Right ventricle myocardium superior (tissue), 1 donor: ENCODE measurements around the gene EHD2. TPM values are rescaled to one million over a fixed set of nuclear protein-coding genes. Genes with fewer than 3 reads are reported as not detected.
A peak's percentile ranks its signal among the peaks of the same experiment; 100 is the strongest.
"Not testable (repeated sequence)": the region's sequence is repeated elsewhere in the genome, so short reads cannot be mapped to it uniquely, and the experiment has no call there.

Experiments
- ATAC-seq: fragments of 200-7000 bp; cut with Tn5 transposase; one replicate; pipeline ENCODE4 v1.9.1; 2020; ENCODE audit warnings: mild to moderate bottlenecking; ENCODE audit not compliant: poor library complexity
- DNase-seq: peaks from one replicate; pipeline ENCODE4 v3.0.0-alpha.2; 2020
- intact Hi-C: fragments of 100-400 bp; cut with DNase I; formaldehyde crosslinking; loops from one replicate; pipeline ENCODE4 v1.11.2; 2022
- long read RNA-seq: library from polyadenylated mRNA; unstranded; transcript quantifications from one replicate; pipeline ENCODE4 v2.0.0, GENCODE V29; 2021
- total RNA-seq: library from RNA; stranded (reverse); fragmentation: NEBNext Ultra II Directional; extraction: Animal tissue kit (Norgen Biotek cat#: 25700); gene quantifications from one replicate; pipeline ENCODE4 v1.2.1, GENCODE V29; 2021
- donor health status: DM: no; HTN: yes; CAD: no; lungs with severe emphysema.

Gene EHD2
- total RNA-seq, result 45.2 TPM
- long read RNA-seq, transcript EHD2-201 (6 exons, 3,585 nt), result major isoform, 32 of 126 reads
- long read RNA-seq, partial matches to known transcripts, result 91 of 126 reads
- long read RNA-seq, other reads (novel, unspliced or antisense), result 2 of 126 reads

DNA sequence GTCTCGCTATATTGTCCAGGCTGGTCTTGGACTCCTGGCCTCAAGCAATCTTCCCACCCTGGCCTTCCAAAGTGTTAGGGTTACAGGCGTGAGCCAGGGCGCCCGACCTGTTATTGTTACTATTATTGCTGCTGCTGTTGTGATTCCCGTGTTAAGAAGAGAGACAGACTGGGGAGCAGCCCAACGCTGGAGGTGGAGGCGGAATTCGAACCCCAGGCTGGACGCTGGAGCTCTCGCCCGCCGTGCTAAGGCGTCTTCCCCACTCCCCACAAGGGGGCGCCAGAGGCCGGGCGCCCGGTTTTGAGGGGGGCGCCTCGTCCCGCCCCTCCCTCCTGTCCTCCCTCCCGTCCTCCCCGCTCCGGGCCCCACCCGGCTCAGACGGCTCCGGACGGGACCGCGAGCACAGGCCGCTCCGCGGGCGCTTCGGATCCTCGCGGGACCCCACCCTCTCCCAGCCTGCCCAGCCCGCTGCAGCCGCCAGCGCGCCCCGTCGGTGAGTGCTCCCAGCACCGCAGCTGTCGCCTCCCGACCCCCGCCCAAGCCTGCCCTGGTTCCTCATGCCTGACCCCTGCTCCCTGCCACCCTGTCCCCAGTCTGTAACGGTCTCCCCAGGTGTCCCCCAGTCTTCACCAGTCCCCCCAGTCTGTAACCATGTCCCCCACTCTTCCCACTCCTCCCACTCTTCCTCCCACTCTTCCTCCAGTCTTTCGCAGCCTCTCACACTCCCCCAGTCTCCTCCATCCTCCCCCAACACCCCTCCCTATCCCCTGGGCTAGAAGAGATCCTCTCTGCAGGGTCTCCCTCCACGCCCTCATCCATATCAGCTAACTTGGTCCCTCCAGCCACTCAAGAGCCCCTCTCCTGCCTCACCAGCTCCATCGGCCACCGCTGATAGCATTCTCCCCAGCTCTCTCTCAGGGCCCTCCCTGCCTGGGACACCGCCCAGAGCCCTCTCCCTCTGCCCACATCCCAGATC, at the start of gene EHD2:
EHD2 (plus strand) TSS at position 377 of the 976 bp plus-strand sequence. CDS start 3,191 bp downstream, outside the sequence.
- ATAC-seq (peak; percentile 95), DNase-seq (peak; percentile 84)
- intact Hi-C loops, result no loop called here

DNA sequence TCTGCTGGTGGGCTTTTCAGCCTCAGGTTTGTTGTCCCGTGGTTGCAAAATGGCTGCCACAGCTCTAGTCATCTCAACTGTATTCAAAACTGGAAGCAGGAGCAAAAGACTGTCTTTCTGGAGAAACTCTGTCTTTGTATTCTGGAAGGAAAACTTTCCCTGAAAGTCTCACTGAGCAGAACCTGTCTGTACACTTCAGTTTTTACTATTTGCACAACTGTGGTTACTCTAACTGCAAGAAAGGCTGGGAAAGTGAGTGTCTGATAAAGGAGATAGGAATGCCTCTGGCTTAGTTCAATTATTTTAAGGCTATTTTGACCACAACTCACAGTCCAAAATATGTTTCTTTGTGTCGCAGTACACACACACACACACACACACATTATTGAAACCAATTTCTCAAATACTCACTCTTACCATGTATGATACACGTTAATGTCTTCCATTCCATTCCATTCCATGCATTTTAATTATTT, 49.7 kb upstream of the EHD2 start:
- ATAC-seq (no peak), DNase-seq (no peak)
- intact Hi-C loops, result loop anchor here (5.0 kb wide), 1 partner anchor 41 kb away; no protein-coding TSS in a partner anchor

DNA sequence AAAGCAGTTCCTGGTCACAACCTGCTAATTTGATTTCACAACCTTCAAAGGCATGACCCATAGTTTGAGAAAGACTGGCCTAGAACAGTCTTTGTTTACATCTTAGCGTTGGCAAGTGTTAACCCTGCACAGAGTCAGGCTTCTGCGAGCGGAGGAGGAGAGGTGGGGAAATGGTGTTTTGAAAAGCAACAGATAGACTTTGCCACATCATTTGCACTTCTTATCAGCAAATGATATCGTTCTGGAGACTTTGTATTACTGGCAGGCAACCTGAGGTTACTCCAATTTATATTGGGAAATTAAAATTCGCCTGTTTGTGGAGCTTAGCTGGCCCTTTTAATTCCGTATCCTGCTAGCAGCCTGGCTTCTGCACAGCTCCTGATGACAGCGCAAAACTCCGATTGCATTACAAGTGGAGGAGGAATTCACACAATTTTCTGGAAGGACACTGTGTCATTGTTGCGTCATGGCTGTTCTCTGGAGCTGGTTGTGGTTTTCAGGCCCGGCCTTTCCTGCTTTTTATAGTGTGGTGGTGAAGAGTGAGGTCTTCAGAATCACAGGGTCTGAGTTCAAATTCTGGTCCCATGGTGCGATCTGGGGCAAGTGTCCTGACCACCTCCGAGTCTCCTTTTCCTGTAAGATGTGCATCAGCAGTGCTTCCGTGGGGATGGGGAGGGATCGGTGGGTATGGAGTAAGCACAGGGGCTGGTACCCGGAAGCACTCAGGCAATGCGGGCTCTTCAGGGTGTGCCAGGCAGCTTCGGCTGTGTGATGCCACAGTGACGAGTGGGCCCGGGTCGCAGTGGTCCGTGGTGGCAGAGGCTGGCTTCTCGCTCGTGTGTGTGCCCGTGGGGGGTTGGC, 49.1 kb upstream of the EHD2 start:
- intact Hi-C loops, result loop anchor here (5.0 kb wide), 1 partner anchor 42 kb away; no protein-coding TSS in a partner anchor

DNA sequence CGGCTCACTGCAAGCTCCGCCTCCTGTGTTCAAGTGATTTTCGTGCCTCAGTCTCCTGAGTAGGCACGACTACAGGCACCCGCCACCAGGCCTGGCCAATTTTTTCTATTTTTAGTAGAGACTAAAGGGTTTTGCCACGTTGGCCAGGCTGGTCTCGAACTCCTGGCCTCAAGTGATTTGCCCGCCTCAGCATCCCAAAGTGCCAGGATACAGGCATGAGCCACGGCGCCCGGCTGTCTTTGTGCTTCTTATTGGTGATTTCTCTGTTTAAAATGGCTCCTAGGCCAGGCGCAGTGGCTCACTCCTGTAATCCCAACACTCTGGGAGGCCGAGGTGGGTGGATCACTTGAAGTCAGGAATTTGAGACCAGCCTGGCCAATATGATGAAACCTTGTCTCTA, 44.7 kb upstream of the EHD2 start:
- ATAC-seq, DNase-seq, intact Hi-C loops: not testable (repeated sequence)

More for the DNA sequence above, 49.1 kb upstream of the EHD2 start:
- DNase-seq (peak; percentile 78), ATAC-seq (peak; percentile 82)

DNA sequence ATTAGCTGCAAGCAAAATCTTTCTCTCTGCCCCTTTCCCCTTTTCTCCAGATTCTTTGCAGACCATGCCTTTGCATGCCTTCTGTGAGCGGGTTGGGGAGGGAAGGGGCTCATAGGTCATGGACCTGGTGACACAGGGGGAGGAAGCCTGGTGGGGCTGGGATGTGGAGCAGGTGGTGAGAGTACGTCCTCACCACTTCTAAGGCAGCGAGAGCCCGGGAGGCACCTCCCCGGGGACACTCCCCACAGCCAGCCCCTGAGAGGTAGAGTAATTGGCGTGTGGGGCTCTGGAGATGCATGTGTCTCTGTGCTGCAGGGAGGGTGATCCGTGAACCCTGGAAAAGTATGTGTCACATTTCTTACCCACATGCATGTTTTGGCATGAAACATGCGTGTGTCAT, 42.5 kb upstream of the EHD2 start:
- DNase-seq, result no peak
- no peak for ATAC-seq
- intact Hi-C loops, result no loop called here

- intact Hi-C loops, result no loop called here
- DNase-seq, result no peak
- ATAC-seq, result no peak
These were observed 41.7 kb upstream of the EHD2 start for GRCh38 chr19:47671499-47671898.

DNA sequence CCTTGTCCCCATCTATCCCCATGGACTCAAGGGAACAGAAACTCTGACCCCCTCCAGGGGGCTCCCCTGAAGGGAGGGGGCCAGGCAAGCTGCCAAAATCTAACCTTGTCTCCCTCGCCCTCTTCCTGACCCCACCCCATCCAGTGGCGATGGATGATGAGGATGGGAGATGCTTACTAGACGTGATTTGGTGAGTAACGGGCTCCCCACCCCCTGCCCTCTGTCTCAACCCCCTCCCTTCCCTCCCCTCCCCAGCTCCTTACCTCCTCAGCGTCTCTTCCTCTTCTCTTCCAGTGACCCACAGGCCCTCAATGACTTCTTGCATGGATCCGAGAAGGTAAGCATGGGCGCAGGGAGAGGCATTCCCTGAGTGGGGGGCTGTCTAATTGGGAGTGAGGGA, 39.8 kb upstream of the EHD2 start:
- intact Hi-C loops, result no loop called here
- no peak for ATAC-seq
- no peak for DNase-seq

- no peak for ATAC-seq
- intact Hi-C loops, result no loop called here
- no peak for DNase-seq
These were observed 38.7 kb upstream of the EHD2 start for GRCh38 chr19:47674548-47674947.

GRCh38 chr19:47675271-47675670, 38.0 kb upstream of the EHD2 start:
- ATAC-seq (no peak), DNase-seq (peak; percentile 17)

GRCh38 chr19:47675859-47676258, 37.4 kb upstream of the EHD2 start:
- ATAC-seq, result no peak
- intact Hi-C loops, result no loop called here
- DNase-seq, result no peak

More at GRCh38 chr19:47675271-47675670, 38.0 kb upstream of the EHD2 start:
- intact Hi-C loops, result no loop called here

GRCh38 chr19:47676811-47677210, 36.4 kb upstream of the EHD2 start:
- ATAC-seq (no peak), DNase-seq (no peak)
- intact Hi-C loops, result no loop called here

GRCh38 chr19:47679251-47679900, 33.8 kb upstream of the EHD2 start:
- ATAC-seq (no peak), DNase-seq (no peak)

DNA sequence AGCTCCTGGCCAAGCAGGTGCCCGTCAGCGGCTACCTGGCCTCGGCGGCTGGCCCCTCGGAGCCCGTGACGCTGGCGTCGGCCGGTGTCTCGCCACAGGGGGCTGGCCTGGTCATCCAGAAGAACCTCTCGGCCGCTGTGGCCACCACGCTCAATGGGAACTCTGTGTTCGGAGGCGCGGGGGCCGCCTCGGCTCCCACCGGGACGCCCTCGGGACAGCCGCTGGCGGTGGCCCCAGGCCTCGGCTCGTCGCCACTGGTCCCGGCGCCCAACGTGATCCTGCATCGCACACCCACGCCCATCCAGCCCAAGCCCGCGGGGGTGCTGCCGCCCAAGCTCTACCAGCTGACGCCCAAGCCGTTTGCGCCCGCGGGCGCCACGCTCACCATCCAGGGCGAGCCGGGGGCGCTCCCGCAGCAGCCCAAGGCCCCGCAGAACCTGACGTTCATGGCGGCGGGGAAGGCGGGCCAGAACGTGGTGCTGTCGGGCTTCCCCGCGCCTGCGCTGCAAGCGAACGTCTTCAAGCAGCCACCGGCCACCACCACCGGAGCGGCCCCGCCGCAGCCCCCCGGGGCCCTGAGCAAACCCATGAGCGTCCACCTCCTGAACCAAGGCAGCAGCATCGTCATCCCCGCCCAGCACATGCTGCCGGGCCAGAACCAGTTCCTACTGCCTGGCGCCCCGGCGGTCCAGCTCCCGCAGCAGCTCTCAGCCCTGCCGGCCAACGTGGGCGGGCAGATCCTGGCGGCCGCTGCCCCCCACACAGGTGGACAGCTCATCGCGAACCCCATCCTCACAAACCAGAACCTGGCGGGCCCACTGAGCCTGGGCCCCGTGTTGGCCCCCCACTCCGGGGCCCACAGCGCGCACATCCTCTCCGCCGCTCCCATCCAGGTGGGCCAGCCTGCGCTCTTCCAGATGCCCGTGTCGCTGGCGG, 33.0 kb upstream of the EHD2 start:
- intact Hi-C loops, result no loop called here
- ATAC-seq (no peak), DNase-seq (peak; percentile 32)

More at GRCh38 chr19:47679251-47679900, 33.8 kb upstream of the EHD2 start:
- intact Hi-C loops, result no loop called here

DNA sequence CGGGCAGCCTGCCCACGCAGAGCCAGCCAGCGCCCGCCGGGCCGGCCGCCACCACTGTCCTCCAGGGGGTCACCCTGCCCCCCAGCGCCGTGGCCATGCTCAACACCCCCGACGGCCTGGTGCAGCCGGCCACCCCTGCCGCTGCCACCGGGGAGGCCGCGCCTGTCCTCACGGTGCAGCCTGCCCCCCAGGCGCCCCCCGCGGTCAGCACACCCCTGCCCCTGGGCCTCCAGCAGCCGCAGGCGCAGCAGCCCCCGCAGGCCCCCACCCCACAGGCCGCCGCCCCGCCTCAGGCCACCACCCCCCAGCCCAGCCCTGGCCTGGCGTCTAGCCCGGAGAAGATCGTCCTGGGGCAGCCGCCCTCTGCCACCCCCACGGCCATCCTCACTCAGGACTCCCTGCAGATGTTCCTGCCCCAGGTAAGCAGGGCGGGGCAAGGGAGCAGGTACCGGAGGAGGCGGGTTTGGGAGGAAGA, 32.3 kb upstream of the EHD2 start:
- DNase-seq (peak; percentile 37), ATAC-seq (peak; percentile 9)
- intact Hi-C loops, result no loop called here

DNA sequence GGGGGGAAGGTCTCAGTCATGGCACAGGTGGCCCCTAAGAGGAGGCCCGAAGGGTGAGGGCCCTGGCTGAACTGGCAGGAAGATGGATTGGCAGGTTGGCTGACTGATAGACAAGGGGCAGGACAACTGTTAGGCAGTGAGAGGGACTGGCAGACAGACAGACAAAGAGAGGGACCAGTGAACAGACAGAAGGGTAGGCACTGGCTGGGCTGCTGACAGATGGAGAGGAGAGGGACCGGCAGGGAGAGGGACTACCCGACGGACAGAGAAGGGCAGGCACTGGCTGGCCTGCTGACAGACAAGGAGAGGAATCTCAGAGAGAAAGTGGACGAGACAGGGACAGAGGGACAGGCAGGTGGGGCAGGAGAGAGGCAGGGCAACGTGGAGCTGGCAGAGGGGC, 31.8 kb upstream of the EHD2 start:
- ATAC-seq, result peak; percentile 68
- intact Hi-C loops, result no loop called here
- DNase-seq, result peak; percentile 40

- intact Hi-C loops, result no loop called here
- ATAC-seq (peak; percentile 4), DNase-seq (peak; percentile 16)
These were observed 31.3 kb upstream of the EHD2 start for GRCh38 chr19:47681936-47682335.

- ATAC-seq (no peak), DNase-seq (no peak)
- intact Hi-C loops, result no loop called here
These were observed 30.3 kb upstream of the EHD2 start for GRCh38 chr19:47682939-47683338.
